Islet precursor cell (in vitro differentiated cells): ENCODE data around the gene PNMA5.

Experiments used
- DNase-seq: peaks from one replicate; pipeline ENCODE4 v3.0.0-alpha.2; 2018

PNMA5 gene

DNA sequence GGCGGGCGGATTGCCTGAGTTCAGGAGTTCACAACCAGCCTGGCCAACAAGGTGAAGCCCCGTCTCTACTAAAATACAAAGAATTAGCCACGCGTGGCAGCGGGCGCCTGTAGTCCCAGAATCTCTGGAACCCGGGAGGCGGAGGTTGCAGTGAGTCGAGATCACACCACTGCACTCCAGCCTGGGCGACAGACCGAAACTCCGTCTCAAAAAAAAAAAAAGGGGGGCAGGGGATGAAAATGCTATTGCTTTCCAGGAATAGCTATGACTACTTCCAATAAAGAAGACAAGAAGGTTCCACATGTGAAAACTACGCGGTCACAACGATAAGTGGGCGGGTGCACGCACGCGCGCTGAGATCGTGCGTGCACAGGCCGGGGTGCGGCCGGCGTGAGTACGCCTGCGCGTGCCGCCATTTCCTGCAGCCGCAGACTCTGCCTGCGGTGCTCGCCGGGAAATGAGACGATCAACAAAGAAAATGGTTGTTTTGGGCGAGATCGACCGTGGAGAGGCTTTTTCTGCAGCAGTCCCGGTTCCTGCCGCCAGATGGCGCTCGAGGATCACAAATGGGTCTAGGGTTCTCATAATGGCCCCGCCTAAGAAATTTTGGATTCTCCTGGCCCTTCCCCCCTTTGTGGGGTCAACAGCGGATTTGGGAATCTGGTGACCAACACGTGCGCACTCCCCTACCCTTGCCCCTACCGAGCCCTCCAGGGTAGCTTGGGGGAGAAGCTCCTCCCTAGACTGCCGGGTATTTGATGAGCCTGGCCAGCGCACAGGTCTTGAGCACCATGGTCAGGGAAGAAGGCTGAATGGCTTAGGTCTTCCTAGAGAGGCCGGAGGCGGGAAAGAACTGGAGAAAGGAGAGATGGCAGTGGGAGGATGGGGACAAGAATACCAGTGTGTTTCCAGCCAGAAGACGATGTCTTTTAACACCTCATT is 35.1 kb downstream of the PNMA5 start:
- peak; percentile 90 for DNase-seq

DNA sequence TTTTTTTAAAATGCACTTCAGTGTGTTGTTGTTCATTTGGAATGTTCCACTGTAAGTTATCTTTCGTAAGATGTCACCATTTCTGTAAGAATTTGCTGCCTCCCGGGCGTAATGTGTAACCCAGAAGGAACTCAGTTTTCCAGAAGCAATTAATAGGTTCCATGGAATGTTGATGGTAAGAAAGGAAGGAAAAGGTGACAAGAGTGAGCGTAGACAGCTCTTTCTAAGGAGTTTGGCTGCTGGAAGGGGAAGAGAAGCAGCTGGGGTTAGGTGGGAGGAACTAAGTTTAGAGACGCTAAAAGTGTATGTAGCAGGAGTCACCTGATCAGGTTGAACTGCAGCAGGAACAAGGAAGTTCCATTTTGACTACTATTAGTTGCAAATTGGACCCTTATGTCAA is 35.9 kb downstream of the PNMA5 start:
- DNase-seq = no peak

GRCh38 chrX:152950786-152951185 is 43.1 kb downstream of the PNMA5 start:
- no peak for DNase-seq

- no peak for DNase-seq
Measured at GRCh38 chrX:152949114-152949513, 44.8 kb downstream of the PNMA5 start.

DNA sequence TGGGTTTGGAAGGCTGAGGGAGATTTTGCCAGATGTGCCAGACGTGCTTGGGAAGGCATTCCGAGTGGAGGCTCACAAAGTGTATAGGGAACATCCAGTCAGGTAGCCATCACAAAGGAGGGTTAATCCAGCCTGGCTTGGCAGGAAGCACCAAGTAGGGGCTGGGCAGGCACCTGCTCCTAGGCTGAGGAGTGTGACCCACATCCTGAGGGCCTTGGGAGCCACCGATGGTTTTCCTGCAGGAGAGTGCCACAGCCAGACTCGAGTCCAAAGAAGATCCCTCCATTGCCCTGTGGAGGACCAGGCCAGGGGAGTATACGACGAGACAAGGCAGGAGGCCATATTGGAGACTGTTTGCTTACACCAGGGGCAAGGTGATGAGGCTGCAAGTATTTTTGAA is 47.2 kb downstream of the PNMA5 start:
- DNase-seq = no peak

DNA sequence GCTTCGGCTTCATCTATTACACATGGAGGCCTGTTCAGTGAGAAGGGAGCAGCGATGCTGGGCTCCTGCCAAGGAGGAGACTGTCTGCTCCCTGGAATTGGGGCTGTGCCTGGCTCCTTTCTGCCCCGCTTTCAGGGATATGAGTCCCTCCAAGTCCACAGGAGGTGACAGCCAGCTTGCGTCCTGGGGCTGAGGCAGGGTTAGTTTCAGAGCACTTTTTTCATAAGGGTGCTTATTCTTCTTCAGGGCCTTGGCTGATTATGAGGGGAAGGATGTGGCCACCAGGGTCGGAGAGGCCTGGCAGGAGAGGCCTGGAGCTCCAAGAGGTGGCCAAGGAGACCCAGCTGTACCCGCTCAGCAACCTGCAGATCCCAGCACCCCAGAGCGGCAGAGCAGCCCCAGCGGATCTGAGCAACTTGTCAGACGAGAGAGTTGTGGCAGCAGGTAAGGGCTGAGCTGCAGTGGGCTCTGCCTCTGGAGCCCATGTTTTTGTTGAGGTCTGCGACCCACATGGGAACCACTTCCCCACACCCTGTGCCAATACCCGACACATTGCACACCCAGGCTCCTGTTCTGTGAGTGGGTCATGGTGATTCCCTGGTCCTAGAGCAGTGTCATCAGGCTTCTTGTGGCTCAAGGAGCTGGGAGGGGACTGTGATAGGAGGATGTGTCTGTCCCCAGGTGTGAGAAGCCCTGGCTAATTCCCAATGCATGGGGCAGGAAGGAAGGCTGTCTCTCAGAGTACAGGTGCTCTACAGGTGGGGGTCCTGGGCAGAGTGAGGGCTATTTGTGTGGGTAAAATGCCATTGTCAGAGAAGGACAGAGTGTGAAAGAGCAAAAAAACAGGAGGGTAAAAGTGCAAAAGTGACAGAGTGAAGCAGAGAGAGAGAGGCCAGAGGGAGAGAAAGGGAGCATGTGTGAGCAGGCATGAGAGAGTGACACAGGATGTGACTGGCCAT is 48.6 kb downstream of the PNMA5 start:
- DNase-seq = no peak

- DNase-seq = no peak
Measured at GRCh38 chrX:152943826-152944225, 50.1 kb downstream of the PNMA5 start.

DNA sequence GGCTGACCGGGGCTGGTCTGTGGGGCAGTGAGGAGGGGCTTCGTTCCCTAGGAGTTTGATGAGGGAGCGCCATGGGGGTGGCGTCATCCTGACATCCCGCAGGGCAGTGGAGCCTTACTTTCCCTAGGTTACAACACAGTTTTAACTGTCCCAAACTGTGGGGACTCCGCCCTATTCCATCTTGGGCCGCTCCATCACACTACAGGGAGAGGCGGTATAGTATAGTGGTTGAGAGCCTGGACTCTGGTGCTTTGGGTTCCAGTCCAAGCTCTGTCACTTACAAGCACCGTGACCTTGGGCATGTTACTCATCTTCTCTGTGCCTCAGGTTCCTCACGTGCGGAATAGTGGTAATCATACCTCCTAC is 51.9 kb downstream of the PNMA5 start:
- DNase-seq = no peak

DNA sequence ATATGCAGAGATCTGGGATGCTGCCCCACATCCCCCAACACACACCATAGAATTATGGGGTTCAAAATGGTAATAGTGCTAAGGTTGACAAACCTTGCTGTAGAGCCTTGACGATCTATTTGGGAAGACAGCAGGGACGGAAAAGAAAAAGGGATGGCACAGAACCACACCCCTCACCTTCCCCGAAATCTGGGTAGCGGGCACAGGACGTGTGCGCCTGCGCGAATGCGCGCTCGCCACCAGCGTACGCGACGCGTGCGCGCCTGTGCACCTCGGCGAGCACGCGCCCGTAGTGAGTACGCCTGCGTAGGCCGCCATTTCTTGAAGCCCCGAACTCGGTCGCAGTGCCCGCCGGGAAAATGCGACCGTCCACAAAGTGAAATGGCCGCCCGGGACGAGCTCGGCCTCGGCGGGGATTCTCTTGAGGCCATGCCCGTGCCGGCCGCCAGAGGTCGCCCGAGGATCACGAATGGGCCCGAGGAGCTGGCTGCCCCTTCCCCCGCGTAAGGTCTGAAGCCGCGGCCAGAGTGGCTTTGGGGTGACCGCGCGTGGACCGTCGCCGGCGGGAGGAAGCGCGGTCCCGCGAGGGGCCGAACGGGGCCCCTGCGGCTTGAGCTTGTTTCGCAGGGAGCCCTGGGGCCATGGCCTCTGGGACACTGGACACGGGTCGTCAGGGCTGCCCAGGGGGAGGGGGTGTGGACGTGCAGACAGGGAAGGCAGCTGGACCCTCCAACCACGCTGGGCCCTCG is 52.4 kb downstream of the PNMA5 start:
- DNase-seq = peak; percentile 94
